Measurements from ENCODE around the gene CAMKK2. TPM values are rescaled to one million over a fixed set of nuclear protein-coding genes. Genes with fewer than 3 reads are reported as not detected.
"Not testable (repeated sequence)": the region's sequence is repeated elsewhere in the genome, so short reads cannot be mapped to it uniquely, and the experiment has no call there.

Gene CAMKK2
- total and polyA plus RNA-seq, 2 experiments from 2014 or later: 20.1 to 29.8 TPM

DNA sequence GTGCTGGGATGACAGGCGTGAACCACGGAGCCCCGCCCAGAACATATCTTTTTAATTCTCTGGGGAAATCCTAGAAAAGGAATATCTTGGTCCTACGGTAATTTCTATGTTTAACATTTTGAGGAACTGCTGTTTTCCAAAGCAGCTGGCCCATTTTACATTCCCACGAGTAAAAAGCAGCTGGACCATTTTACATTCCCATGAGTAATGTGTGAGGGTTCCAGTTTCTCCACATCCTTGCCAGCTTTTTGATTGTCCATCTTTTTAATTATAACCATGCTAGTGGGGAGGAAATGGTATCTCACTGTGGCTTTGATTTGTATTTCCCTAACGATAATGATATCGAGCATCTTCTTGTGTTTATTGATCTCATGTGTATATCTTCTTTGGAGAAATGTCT is 91.0 kb downstream of the CAMKK2 start:
- no peaks in the 10 kb centered on the region for H3K36me3 ChIP-seq (ENCODE audit: low read depth)
- in situ Hi-C loops (cut with MboI): no loop called here
- H3K9me3 ChIP-seq (ENCODE audit: low read depth): no peaks in the 10 kb centered on the region
- no peaks in the 10 kb centered on the region for H3K4me1 ChIP-seq (ENCODE audit: insufficient read depth)
- no peak overlapping the region for H3K4me3 ChIP-seq
- no peak overlapping the region for H2AFZ ChIP-seq
- no peaks in the 10 kb centered on the region for H3K9me2 ChIP-seq (ENCODE audit: insufficient read depth)
- H3K9ac ChIP-seq: no peak overlapping the region
- DNase-seq: no peak
- H3K27me3 ChIP-seq (replicated peaks; ENCODE audit: insufficient read depth): no peaks in the 10 kb centered on the region
- no peak for TF ChIP-seq EZH2 (IDR thresholded peaks at IDR 0.05; ENCODE audit: insufficient read depth, poor library complexity, severe bottlenecking)
- no peak for TF ChIP-seq EZH2phosphoT487 (IDR thresholded peaks at IDR 0.05; ENCODE audit: insufficient read depth, low read depth)
- H3F3A ChIP-seq (ENCODE audit: insufficient read depth): no peaks in the 10 kb centered on the region
- H3K4me2 ChIP-seq (ENCODE audit: unreplicated experiment): no peak overlapping the region
- H3K79me2 ChIP-seq (ENCODE audit: insufficient read depth): no peaks in the 10 kb centered on the region
- no peak overlapping the region for H3K27ac ChIP-seq
- no peaks in the 10 kb centered on the region for H4K20me1 ChIP-seq (ENCODE audit: insufficient read depth)
- WGBS, 2 experiments (ENCODE audit: low coverage in 1 of 2, low lambda C conversion rate in 2 of 2, missing lambda C conversion rate in 2 of 2): 50 to 61% methylated on average over 7 of the region's 7 CpGs

DNA sequence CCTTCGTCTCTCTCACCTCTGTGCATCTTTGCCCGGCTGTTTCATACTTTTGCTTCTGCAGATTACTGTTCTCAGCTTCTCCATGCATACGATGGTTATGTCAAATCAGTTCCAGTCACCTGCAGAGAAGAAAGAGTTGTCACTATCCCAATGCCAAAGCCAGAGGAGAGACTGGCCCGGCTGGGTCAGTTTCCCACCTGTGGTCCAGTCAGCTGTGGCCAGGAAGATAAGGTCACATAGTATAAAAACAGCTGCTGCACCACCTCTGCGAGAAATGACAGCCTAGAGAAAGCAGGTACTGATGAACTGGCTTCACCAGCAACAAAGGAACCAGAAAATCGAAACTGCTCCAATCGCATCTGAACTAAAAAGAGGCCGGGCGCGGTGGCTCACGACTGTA is 93.0 kb downstream of the CAMKK2 start:
- no peaks in the 10 kb centered on the region for H3K4me1 ChIP-seq (ENCODE audit: insufficient read depth)
- H3K9me3 ChIP-seq (ENCODE audit: low read depth): no peaks in the 10 kb centered on the region
- no peaks in the 10 kb centered on the region for H3F3A ChIP-seq (ENCODE audit: insufficient read depth)
- no peak for DNase-seq
- no peaks in the 10 kb centered on the region for H3K36me3 ChIP-seq (ENCODE audit: low read depth)
- H2AFZ ChIP-seq: no peak overlapping the region
- no peak overlapping the region for H3K4me2 ChIP-seq (ENCODE audit: unreplicated experiment)
- H4K20me1 ChIP-seq (ENCODE audit: insufficient read depth): no peaks in the 10 kb centered on the region
- 66 to 73% methylated on average over 11 of the region's 11 CpGs for WGBS, 2 experiments (ENCODE audit: low coverage in 1 of 2, low lambda C conversion rate in 2 of 2, missing lambda C conversion rate in 2 of 2)
- TF ChIP-seq EZH2phosphoT487 (IDR thresholded peaks at IDR 0.05; ENCODE audit: insufficient read depth, low read depth): no peak
- TF ChIP-seq EZH2 (IDR thresholded peaks at IDR 0.05; ENCODE audit: insufficient read depth, poor library complexity, severe bottlenecking): no peak
- no peak overlapping the region for H3K27ac ChIP-seq
- H3K9ac ChIP-seq: no peak overlapping the region
- H3K9me2 ChIP-seq (ENCODE audit: insufficient read depth): no peaks in the 10 kb centered on the region
- no peaks in the 10 kb centered on the region for H3K27me3 ChIP-seq (replicated peaks; ENCODE audit: insufficient read depth)
- H3K79me2 ChIP-seq (ENCODE audit: insufficient read depth): no peaks in the 10 kb centered on the region
- H3K4me3 ChIP-seq: no peak overlapping the region
- in situ Hi-C loops (cut with MboI): no loop called here

DNA sequence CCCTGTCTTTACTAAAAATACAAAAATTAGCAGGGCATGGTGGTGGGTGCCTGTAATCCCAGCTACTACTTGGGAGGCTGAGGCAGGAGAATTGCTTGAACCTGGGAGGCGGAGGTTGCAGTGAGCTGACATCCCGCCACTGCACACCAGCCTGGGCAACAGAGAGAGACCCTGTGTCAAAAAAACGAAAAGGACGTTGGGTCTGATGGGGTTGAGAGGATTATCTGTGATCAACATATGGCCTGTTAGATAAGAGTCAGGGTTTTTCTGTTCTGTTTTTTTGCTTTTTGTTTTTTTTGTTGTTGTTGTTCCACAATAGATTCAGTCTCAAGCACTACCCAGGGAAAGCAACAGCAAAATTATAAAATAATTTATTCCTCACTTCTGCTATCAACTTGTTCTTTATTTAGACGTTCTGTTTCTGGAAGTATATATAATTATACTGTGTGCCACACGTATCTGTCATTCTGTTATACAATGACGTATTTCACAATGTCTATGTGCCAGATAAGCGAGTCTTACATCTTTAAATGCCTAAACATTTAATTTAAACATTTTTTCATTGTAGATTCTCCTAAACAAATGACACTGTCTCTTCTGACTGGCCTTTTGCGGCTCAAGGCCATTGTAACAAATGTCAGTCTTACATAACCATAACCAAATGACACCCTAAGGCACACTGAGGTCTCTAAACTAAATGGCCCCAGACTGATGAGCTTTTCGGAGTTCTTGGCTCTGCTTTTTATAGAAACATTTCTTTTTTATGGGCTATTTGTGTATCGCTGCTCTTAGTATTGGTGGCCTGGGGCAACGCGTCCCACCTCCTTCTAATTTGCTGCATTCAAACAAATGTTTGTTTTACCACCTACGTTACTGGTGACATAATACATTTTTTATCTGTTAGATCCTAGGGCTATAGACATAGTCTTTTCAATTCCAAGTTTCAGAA is 93.8 kb downstream of the CAMKK2 start:
- Histone ChIP-seq H3F3A (ENCODE audit: insufficient read depth) (no peaks in the 10 kb centered on the region), H3K9ac (no peak overlapping the region), H4K20me1 (ENCODE audit: insufficient read depth) (no peaks in the 10 kb centered on the region), H3K27ac (no peak overlapping the region), H3K4me3 (no peak overlapping the region), H3K4me2 (ENCODE audit: unreplicated experiment) (no peak overlapping the region), H3K9me3 (ENCODE audit: low read depth) (no peaks in the 10 kb centered on the region), H3K36me3 (ENCODE audit: low read depth) (no peaks in the 10 kb centered on the region), H3K79me2 (ENCODE audit: insufficient read depth) (no peaks in the 10 kb centered on the region), H2AFZ (no peak overlapping the region), H3K9me2 (ENCODE audit: insufficient read depth) (no peaks in the 10 kb centered on the region), H3K27me3 (replicated peaks; ENCODE audit: insufficient read depth) (no peaks in the 10 kb centered on the region; the same call in 1 of the 2 replicates), H3K4me1 (ENCODE audit: insufficient read depth) (no peaks in the 10 kb centered on the region)
- no peak for DNase-seq
- WGBS, 2 experiments (ENCODE audit: low coverage in 1 of 2, low lambda C conversion rate in 2 of 2, missing lambda C conversion rate in 2 of 2): 79 to 80% methylated on average over 14 of the region's 14 CpGs
- no peak for TF ChIP-seq EZH2 (IDR thresholded peaks at IDR 0.05; ENCODE audit: insufficient read depth, poor library complexity, severe bottlenecking)
- no peak for TF ChIP-seq EZH2phosphoT487 (IDR thresholded peaks at IDR 0.05; ENCODE audit: insufficient read depth, low read depth)
- in situ Hi-C loops (cut with MboI): no loop called here

DNA sequence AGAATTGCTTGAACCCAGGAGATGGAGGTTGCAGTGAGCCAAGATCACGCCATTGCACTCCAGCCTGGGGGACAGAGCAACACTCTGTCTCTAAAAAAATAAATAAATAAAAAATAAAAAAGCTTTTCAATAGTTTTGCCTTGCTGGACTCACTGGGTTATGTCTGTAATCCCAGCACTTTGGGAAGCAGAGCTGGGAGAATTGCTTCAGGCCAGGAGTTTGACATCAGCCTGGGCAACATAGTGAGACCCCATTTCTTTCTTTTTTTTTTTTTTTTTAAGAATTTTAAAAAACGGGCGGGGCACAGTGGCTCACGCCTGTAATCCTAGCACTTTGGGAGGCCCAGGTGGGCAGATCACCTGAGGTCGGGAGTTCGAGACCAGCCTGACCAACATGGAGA is 95.4 kb downstream of the CAMKK2 start:
- H3K9me3 ChIP-seq (ENCODE audit: low read depth): not testable (repeated sequence)

More for the DNA sequence above, 95.4 kb downstream of the CAMKK2 start:
- H3K4me3 ChIP-seq; H3K79me2 ChIP-seq (ENCODE audit: insufficient read depth); H3K27me3 ChIP-seq (replicated peaks; ENCODE audit: insufficient read depth); H3K36me3 ChIP-seq (ENCODE audit: low read depth); in situ Hi-C loops (cut with MboI); H3K4me2 ChIP-seq (ENCODE audit: unreplicated experiment); H3K9me2 ChIP-seq (ENCODE audit: insufficient read depth); H3K27ac ChIP-seq; H3K4me1 ChIP-seq (ENCODE audit: insufficient read depth); H3F3A ChIP-seq (ENCODE audit: insufficient read depth); H4K20me1 ChIP-seq (ENCODE audit: insufficient read depth); H3K9ac ChIP-seq; H2AFZ ChIP-seq; DNase-seq: not testable (repeated sequence)
- WGBS, 2 experiments (ENCODE audit: low coverage in 1 of 2, low lambda C conversion rate in 2 of 2, missing lambda C conversion rate in 2 of 2): 85 to 86% methylated on average over 4 to 6 of the region's 6 CpGs
